Activated naive CD8-positive, alpha-beta T cell treated with anti-CD3 and anti-CD28 coated beads for 36 hours (primary cell): ENCODE data around the gene RUBCN. TPM values are rescaled to one million over a fixed set of nuclear protein-coding genes. Genes with fewer than 3 reads are reported as not detected.
A peak's percentile ranks its signal among the peaks of the same experiment; 100 is the strongest.

Experiments used
- DNase-seq: peaks from one replicate; pipeline ENCODE4 v3.0.0; 2021
- H3K27ac Mint-ChIP-seq: one replicate; pipeline ENCODE4 v1.8.0; 2022; ENCODE audit warnings: mild to moderate bottlenecking, moderate library complexity, mixed read lengths
- H3K27me3 Mint-ChIP-seq: one replicate; pipeline ENCODE4 v1.8.0; 2022; ENCODE audit warnings: mild to moderate bottlenecking, mixed read lengths
- H3K36me3 Mint-ChIP-seq: one replicate; pipeline ENCODE4 v1.8.0; 2021; ENCODE audit warnings: mild to moderate bottlenecking, mixed read lengths
- H3K4me1 Mint-ChIP-seq: one replicate; pipeline ENCODE4 v1.8.0; 2021; ENCODE audit warnings: mixed read lengths
- H3K4me3 Mint-ChIP-seq: one replicate; pipeline ENCODE4 v1.8.0; 2022; ENCODE audit warnings: mild to moderate bottlenecking, moderate library complexity, mixed read lengths
- H3K9me3 Mint-ChIP-seq: one replicate; pipeline ENCODE4 v1.8.0; 2022; ENCODE audit warnings: mixed read lengths
- total RNA-seq, 2 experiments: library from RNA; stranded (reverse); gene quantifications; one replicate each; pipeline ENCODE4 v1.2.3, GENCODE V29; 2021

The RUBCN gene
- 10 to 100 TPM; 23.7 to 24.7 TPM for total RNA-seq

DNA sequence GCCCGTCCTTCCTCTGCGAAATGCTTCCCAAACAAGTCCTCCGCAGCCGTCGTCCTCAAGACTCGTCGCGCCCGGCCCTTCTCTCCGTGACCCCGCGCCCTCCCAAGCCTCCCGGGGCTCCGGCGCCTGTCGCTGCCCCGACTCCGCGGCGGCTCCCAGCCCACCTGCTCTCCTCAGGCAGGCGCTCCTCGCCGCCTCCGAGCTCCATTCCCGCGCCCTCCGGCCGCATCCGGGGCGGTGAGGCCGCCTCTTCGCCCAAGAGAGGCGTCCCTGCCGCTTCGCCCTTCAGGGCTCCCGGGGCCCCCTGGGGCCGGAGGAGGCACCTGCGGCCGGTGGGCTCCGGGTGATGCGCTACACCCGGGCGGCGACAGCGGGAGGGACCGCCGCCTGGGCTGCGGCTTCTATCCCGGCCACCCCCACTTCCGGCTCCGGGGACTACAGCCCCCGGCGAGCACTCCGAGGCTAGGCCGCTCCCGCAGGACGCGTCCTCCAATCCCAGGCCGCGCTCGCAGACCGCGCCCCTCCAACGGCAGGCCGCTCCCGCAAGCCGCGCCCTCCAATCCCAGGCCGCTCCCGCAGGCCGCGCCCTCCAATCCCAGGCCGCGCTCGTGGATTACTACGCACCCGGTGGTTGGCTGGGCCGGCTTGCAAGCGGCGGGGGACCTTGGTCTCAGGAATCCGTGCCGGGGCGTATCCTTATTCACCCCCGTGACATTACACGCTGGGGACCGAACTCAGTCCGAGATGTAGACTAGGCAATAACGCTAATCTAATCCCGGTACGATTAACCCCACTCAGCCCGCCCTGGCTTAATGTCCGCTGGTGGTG is at the start of gene RUBCN:
RUBCN (minus strand) TSS at position 414 of the 828 bp plus-strand sequence; CDS start at position 229, 185 bp downstream.
- peak; percentile 97 for DNase-seq
- peak within 1 kb of the TSS; percentile 92 for H3K27ac Mint-ChIP-seq
- H3K27me3 Mint-ChIP-seq: no peaks in the 10 kb centered on the region
- H3K4me3 Mint-ChIP-seq: peak within 1 kb of the TSS; percentile 91
- H3K9me3 Mint-ChIP-seq: no peaks in the 10 kb centered on the region
- H3K36me3 Mint-ChIP-seq: peaks cover 12% of the 10 kb centered on the region
- peaks cover 30% of the 10 kb centered on the region for H3K4me1 Mint-ChIP-seq

DNA sequence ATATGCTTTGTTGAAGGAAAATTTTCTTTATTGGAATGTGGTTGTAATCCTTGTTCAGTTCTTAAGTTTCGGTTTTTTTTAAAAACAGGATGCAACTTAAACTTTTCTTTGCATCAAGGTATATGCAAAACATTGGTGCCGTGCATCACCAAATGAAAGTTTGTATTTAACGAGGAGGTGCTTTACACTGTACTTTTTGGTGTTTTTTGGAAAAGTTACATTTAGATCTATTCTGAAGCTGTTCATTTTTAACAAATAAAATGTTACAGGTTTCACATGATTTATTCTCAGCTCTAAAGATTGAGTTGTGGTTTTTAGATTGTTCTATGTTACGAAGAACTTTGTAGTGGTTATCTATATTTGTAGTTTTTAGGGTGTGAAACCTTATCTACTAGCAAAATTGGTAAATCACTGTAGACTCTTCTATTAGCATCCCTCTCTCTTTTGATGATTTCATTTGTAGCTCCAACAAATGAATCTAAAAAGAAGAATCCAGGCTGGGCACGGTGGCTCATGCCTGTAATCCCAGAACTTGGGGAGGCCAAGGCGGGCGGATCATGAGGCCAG is 47.4 kb upstream of the RUBCN start:
- H3K4me1 Mint-ChIP-seq: peaks cover 15% of the 10 kb centered on the region
- H3K4me3 Mint-ChIP-seq: no peak overlapping the region
- no peaks in the 10 kb centered on the region for H3K27me3 Mint-ChIP-seq
- DNase-seq: no peak
- H3K36me3 Mint-ChIP-seq: peaks cover 10% of the 10 kb centered on the region
- no peaks in the 10 kb centered on the region for H3K9me3 Mint-ChIP-seq
- peak overlapping the region; percentile 11 for H3K27ac Mint-ChIP-seq

DNA sequence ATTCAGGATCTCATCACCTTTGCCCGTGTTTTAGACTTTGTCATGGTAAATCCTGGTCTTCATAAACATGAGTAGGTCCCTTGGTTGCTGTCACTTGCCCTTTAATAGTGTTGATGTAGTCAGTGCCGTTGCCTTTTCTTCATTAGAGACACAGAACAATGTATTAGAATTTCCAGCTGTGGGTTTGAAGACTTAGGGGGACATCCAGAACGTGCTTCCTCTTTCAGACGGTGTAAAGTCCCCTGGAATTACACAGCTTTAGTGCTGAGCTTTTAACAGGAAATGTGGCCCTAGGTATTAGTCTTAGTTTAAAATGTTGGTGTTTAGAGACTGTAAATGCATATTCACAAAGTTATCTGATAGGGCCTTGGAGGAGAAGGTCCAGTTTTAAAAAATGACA is 45.5 kb upstream of the RUBCN start:
- H3K4me1 Mint-ChIP-seq: peaks cover 10% of the 10 kb centered on the region

DNA sequence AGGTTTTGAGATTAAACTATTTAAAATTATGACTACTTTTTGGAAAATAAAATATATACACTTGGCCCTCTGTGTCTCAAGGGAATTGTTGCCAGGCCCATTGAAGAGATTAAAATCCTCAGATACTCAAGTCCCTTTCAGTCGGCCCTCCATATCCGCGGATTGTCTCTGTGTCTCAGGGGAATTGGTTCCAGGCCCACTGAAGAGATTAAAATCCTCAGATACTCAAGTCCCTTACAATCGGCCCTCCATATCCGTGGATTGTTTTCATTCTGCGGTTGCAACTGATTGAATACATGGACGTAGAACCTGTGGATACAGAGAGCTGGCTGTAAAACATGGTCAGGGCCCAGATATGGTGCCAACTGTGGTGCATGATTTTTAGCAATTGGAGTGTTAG is 38.6 kb upstream of the RUBCN start:
- no peak for DNase-seq

More for the DNA sequence above, 45.5 kb upstream of the RUBCN start:
- Mint-ChIP-seq H3K4me3 (no peak overlapping the region), H3K36me3 (peaks cover 10% of the 10 kb centered on the region), H3K27me3 (no peaks in the 10 kb centered on the region), H3K27ac (peak overlapping the region; percentile 36), H3K9me3 (no peaks in the 10 kb centered on the region)
- no peak for DNase-seq

DNA sequence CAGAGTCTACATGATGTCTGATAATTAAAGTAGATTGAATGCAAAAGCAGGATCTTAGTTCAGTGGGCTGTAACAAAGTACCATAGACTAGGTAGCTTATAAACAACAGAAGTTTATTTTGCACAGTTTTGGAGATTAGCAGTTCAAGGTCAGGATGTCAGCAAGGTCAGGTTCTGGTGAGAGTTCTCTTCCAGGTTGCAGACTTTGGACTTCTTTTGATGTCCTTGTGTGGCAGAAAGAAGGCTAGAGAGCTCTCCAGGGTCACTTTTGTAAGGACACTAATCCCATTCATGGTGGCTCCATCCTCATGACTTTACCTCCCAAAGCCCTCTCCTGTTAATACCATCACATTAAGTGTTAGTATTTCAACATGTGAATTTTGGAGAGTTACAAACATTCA is 25.1 kb upstream of the RUBCN start:
- DNase-seq: no peak
- Mint-ChIP-seq H3K4me1 (no peaks in the 10 kb centered on the region), H3K9me3 (no peaks in the 10 kb centered on the region)

More for the DNA sequence above, 38.6 kb upstream of the RUBCN start:
- Mint-ChIP-seq H3K9me3 (no peaks in the 10 kb centered on the region), H3K27me3 (no peaks in the 10 kb centered on the region), H3K4me3 (no peak overlapping the region), H3K27ac (no peak overlapping the region), H3K4me1 (no peaks in the 10 kb centered on the region), H3K36me3 (peaks cover 13% of the 10 kb centered on the region)

DNA sequence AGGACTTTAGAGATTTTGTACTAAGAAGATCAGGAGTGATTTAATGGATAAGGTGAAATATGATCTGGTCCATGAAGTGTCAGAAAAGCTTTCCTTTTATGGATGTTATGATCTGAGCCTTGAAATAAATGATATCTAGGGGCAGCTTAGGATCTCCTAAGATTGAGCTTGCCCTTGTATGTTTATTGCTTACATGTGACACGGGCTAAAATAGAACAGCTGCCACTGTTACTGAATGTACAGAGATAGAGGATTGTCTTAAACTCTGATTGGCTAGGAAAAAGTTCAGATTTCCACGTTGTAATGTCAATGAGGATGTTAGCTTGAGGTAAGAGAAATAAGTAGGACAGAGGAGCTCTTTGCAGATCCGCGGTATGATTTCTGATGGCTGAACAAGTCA is 21.8 kb upstream of the RUBCN start:
- Mint-ChIP-seq H3K4me3 (no peak overlapping the region), H3K4me1 (peaks cover 13% of the 10 kb centered on the region), H3K9me3 (no peaks in the 10 kb centered on the region), H3K36me3 (no peaks in the 10 kb centered on the region), H3K27me3 (no peaks in the 10 kb centered on the region), H3K27ac (no peak overlapping the region)
- no peak for DNase-seq

More for the DNA sequence above, 25.1 kb upstream of the RUBCN start:
- peaks cover 3% of the 10 kb centered on the region for H3K36me3 Mint-ChIP-seq
- no peak overlapping the region for H3K4me3 Mint-ChIP-seq
- no peaks in the 10 kb centered on the region for H3K27me3 Mint-ChIP-seq
- no peak overlapping the region for H3K27ac Mint-ChIP-seq

DNA sequence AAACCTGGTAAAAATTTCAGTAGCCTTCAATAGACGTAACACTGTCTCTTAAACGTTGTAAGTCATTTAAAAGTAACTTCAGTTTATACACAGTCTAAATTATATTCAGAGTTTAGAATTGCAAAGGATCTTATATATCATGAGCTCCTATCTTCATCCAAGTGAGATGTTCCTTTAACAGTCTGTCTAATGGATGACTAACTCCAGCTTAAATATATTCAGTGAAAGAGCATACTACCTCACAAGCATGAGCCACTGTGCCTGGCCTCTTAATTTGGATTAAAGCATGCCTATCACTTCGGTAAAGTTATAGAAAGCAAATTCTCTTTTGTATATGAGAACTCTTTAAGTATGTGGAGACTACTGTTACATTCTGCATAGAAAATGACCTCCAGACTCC is 20.0 kb upstream of the RUBCN start:
- Mint-ChIP-seq H3K4me3 (no peak overlapping the region), H3K9me3 (no peaks in the 10 kb centered on the region), H3K27me3 (no peaks in the 10 kb centered on the region), H3K36me3 (no peaks in the 10 kb centered on the region), H3K4me1 (peaks cover 26% of the 10 kb centered on the region), H3K27ac (no peak overlapping the region)
- no peak for DNase-seq

DNA sequence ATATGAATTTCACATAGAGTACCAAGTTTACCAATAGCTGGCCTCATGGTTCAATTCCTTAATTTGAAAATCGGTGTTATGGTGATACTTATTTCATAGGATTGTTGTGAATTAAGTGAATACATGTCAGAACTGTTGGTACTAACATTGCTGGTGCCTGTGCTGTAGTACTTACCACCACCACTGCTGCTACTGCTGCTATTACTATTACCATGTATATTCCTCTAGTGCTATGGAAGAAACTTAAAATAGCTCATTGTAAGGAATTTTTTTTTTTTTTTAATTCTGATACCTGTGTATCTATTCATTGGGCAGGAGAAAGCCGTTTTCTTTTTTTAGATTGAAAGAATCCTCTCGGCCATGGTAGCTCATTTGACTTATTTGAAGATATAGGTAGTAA is 16.6 kb upstream of the RUBCN start:
- no peak for DNase-seq
- H3K9me3 Mint-ChIP-seq: no peaks in the 10 kb centered on the region
- H3K4me1 Mint-ChIP-seq: peaks cover 34% of the 10 kb centered on the region
- H3K27ac Mint-ChIP-seq: no peak overlapping the region
- H3K4me3 Mint-ChIP-seq: no peak overlapping the region
- no peaks in the 10 kb centered on the region for H3K36me3 Mint-ChIP-seq
- H3K27me3 Mint-ChIP-seq: no peaks in the 10 kb centered on the region

DNA sequence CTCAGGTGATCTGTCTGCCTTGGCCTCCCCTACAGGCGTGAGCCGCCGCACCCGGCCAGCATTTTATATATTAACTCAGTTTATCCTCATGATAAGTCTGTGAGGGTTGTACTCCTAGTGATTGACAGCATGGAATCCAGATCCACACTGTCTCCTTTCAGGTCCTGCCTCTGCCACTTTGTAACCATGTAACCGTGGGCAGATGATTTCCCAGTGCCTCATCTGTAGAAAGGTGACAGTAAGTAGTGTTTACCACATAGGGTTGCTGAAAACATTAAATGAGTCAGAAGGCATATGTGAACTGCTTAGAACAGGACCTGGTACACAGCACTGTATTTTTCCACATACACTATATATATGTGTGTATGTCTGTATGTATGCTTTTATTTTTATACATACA is 15.4 kb upstream of the RUBCN start:
- H3K27ac Mint-ChIP-seq: peak overlapping the region; percentile 68

DNA sequence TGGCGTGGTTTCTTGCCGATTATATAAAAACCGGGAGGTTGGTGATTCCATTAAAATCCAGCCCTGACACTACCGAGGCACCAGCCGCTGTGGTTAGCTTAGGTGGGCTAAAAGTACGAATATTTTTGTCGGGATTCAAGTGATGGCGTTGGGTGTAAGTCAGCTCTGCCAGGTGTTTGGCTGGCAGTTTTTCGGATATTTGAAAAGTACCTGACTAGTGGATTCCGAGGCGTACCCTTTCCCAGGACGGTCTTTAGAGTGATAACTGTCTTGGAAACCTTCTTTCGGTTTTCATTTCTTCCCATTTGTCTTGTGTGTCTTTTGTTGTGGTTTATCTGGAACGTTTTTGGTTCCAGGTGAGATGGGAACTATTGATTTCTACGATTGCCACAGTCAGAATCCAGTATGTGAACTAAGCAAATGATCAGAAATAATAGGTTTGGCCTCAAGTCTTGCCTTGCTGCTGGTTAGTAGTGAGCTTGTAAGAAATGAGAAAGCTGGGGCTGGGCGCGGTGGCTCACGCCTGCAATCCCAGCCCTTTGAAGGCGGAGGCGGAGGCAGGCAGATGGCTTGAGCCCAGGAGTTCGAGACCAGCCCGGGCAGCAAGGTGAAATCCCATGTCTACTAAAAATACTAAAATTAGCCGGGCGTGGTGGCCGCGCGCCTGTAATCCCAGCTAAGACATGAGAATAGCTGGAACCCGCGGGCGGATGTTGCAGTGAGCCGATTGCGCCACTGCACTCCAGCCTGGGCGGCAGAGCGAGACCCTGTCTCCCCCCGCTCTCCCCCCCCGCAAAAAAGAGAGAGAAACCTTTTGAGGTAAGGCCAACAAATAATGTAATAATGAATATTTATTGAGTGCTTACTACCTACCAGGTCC is 14.4 kb upstream of the RUBCN start:
- no peaks in the 10 kb centered on the region for H3K36me3 Mint-ChIP-seq

More for the DNA sequence above, 15.4 kb upstream of the RUBCN start:
- Mint-ChIP-seq H3K9me3 (no peaks in the 10 kb centered on the region), H3K36me3 (no peaks in the 10 kb centered on the region), H3K4me1 (peaks cover 34% of the 10 kb centered on the region), H3K4me3 (peak overlapping the region; percentile 78), H3K27me3 (no peaks in the 10 kb centered on the region)
- DNase-seq: peak; percentile 14

DNA sequence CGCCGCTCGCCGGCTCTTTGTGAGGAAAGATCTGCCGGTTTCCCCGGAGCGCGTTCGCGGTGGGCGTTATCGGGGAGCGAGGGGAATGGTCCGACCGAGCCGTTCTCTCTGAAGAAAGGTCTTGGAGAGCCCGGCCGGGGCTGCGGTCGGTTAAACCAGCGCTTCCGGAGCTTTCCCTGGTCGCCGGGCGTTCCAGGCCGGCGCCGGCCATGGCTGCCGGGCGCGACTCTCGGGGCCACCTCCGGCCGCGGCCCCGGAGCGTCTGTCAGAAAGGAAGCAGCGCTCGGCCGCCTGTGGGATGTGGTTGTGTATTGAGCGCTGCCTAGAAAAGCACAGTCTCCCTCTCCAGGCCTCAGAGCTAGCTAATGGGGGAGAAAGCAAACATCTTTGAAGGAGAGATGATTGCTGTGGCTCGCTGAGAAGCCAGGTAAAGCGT is 13.7 kb upstream of the RUBCN start:
- Mint-ChIP-seq H3K36me3 (no peaks in the 10 kb centered on the region), H3K9me3 (no peaks in the 10 kb centered on the region), H3K27ac (peak overlapping the region; percentile 86), H3K27me3 (no peaks in the 10 kb centered on the region), H3K4me3 (peak overlapping the region; percentile 90), H3K4me1 (peaks cover 29% of the 10 kb centered on the region)
- DNase-seq: peak; percentile 60

More for the DNA sequence above, 14.4 kb upstream of the RUBCN start:
- DNase-seq: peak; percentile 44
- Mint-ChIP-seq H3K9me3 (no peaks in the 10 kb centered on the region), H3K27ac (peak overlapping the region; percentile 86), H3K27me3 (no peaks in the 10 kb centered on the region), H3K4me3 (peak overlapping the region; percentile 90), H3K4me1 (peaks cover 31% of the 10 kb centered on the region)

DNA sequence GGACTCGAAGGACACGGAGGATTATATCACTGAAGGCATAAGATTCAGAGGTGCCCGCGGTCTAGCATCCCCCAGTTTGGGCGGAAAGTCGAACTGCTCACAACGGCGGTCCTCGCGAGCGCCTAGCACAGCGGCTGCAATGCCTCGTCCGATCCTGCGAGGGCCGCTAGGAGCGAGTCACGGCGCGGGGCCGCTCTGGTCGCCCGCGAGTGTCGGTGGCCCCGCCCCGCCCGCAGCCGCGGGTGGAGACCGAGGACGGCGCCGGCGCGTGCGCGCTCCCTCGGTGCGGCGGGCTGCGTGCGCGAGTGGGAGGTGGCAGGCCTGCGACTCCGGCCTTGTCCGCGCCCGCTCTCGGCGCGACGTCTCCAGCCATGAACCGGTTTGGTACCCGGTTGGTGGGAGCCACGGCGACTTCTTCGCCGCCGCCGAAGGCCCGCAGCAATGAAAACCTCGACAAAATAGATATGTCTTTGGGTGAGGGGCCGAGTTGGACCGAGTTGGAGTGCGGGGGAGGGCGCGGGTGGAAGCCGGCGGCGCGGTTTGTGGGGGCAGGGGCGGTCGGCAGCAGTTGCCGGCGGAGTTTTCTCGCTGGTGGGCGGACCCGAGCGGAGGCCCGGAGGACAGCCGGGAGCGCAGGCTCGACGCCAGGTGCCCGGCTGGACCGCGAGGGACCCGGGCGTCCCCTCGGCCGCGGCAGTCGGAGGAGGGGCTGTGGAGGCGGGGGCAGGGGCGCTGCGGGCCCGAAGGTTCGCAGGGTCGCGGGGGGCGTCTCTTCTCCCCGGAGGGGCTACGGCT is 13.1 kb upstream of the RUBCN start, which contains the start of gene FYTTD1:
FYTTD1 (plus strand) TSS at position 283 of the 795 bp plus-strand sequence; CDS start at position 372, 89 bp downstream.
- H3K27me3 Mint-ChIP-seq: no peaks in the 10 kb centered on the region
- peak within 1 kb of the TSS; percentile 90 for H3K4me3 Mint-ChIP-seq
- H3K36me3 Mint-ChIP-seq: no peaks in the 10 kb centered on the region
- peaks cover 26% of the 10 kb centered on the region for H3K4me1 Mint-ChIP-seq
- peak; percentile 87 for DNase-seq
- H3K27ac Mint-ChIP-seq: peak within 1 kb of the TSS; percentile 87
- no peaks in the 10 kb centered on the region for H3K9me3 Mint-ChIP-seq

DNA sequence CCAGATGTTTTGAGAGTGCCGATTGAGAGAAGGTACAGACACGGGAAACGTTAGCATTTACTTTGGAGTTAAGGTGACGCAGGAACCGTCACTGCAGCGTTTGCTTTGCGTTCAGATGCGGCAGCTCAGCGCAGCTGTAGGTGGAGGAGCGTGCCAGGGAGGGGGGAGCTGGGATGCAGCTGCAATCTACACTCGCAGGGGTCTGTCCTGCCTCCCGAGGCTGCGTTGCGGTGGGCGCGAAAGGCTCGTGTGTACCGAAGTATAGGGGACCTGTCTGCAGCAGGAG is 12.6 kb upstream of the RUBCN start:
- no peaks in the 10 kb centered on the region for H3K9me3 Mint-ChIP-seq
- peak; percentile 66 for DNase-seq
- peak overlapping the region; percentile 85 for H3K27ac Mint-ChIP-seq
- H3K27me3 Mint-ChIP-seq: no peaks in the 10 kb centered on the region
- peaks cover 25% of the 10 kb centered on the region for H3K4me1 Mint-ChIP-seq
- peak overlapping the region; percentile 86 for H3K4me3 Mint-ChIP-seq
- H3K36me3 Mint-ChIP-seq: no peaks in the 10 kb centered on the region

DNA sequence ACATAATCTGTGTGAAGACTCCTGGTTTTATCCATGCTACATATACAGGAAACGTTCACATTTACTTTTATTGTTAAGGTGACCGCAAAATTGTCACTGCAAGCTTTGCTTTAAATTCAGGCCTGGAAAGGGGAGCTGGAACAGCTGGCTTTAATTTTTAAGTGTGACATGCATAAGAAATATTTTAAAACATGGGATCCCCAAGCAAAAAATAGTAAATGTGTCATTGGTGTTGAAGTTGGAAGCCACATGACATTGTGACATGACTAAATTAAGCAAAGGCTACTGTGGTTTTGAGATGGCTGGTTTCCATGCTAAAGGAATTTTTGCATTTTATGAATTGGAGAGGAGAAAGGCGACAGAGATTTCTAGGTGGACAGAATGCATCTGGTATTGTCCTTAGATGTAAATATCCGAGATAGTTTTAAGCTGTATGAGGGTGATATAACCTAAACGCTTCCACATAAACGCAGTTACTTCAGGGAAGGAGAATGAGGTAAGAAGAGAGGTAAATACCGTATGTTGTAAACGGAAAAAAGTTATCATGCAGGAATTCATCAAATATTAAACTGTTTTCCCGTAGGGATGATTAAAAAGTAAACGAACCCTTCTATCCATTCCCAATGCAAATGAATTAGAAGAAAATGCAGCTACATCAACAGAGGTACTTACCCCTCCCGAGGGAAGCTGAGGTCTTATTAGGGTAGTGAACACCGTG is 12.1 kb upstream of the RUBCN start:
- H3K9me3 Mint-ChIP-seq: no peaks in the 10 kb centered on the region
- peak overlapping the region; percentile 85 for H3K27ac Mint-ChIP-seq
- no peak for DNase-seq
- H3K4me3 Mint-ChIP-seq: peak overlapping the region; percentile 86
- no peaks in the 10 kb centered on the region for H3K27me3 Mint-ChIP-seq
- peaks cover 21% of the 10 kb centered on the region for H3K4me1 Mint-ChIP-seq
- H3K36me3 Mint-ChIP-seq: no peaks in the 10 kb centered on the region
